Measurements from ENCODE around the gene CEPT1.
"Not testable (repeated sequence)": the region's sequence is repeated elsewhere in the genome, so short reads cannot be mapped to it uniquely, and the experiment has no call there.

Gene CEPT1

GRCh38 chr1:111139956-111140679 lies at the start of gene CEPT1, which contains the start of gene DRAM2:
CEPT1 (plus strand) TSS chr1:111140223; CDS start chr1:111147715, 7,492 bp downstream.
DRAM2 (minus strand) TSS chr1:111140093; CDS start chr1:111131554, 8,539 bp downstream.
- TF ChIP-seq CTCF (conservative IDR thresholded peaks at IDR 0.05; ENCODE audit: control insufficient read depth, insufficient read depth, low read depth, low read length): no peak
- peak within 1 kb of the TSS; percentile 75 for H3K4me3 ChIP-seq (ENCODE audit: control insufficient read depth, low read depth, low read length)
- DNase-seq (ENCODE audit: low read depth): peak; percentile 95

DNA sequence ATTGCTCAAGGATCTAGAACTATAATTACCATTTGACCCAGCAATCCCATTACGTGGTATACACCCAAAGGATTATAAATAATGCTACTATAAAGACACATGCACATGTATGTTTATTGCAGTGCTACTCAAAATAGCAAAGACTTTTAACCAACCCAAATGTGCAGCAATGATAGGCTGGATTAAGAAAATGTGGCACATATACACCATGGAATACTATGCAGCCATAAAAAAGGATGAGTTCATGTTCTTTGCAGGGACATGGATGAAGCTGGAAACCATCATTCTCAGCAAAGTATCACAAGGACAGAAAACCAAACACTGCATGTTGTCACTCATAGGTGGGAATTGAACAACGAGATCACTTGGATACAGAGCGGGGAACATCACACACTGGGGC lies 44.6 kb upstream of the CEPT1 start:
- not testable (repeated sequence) for DNase-seq (ENCODE audit: low read depth)

GRCh38 chr1:111097356-111098099 lies 42.5 kb upstream of the CEPT1 start:
- DNase-seq (ENCODE audit: low read depth): no peak
- TF ChIP-seq CTCF (conservative IDR thresholded peaks at IDR 0.05; ENCODE audit: control insufficient read depth, insufficient read depth, low read depth, low read length): no peak
- H3K4me3 ChIP-seq (ENCODE audit: control insufficient read depth, low read depth, low read length): no peak overlapping the region

More for the DNA sequence above, 44.6 kb upstream of the CEPT1 start:
- not testable (repeated sequence) for H3K4me3 ChIP-seq (ENCODE audit: control insufficient read depth, low read depth, low read length)

GRCh38 chr1:111099289-111099688 lies 40.7 kb upstream of the CEPT1 start:
- no peak overlapping the region for H3K4me3 ChIP-seq (ENCODE audit: control insufficient read depth, low read depth, low read length)
- no peak for TF ChIP-seq CTCF (conservative IDR thresholded peaks at IDR 0.05; ENCODE audit: control insufficient read depth, insufficient read depth, low read depth, low read length)
- no peak for DNase-seq (ENCODE audit: low read depth)

GRCh38 chr1:111101854-111102642 lies 38.0 kb upstream of the CEPT1 start:
- no peak overlapping the region for H3K4me3 ChIP-seq (ENCODE audit: control insufficient read depth, low read depth, low read length)
- TF ChIP-seq CTCF (conservative IDR thresholded peaks at IDR 0.05; ENCODE audit: control insufficient read depth, insufficient read depth, low read depth, low read length): no peak
- no peak for DNase-seq (ENCODE audit: low read depth)

- TF ChIP-seq CTCF (conservative IDR thresholded peaks at IDR 0.05; ENCODE audit: control insufficient read depth, insufficient read depth, low read depth, low read length): no peak
- DNase-seq (ENCODE audit: low read depth): no peak
- no peak overlapping the region for H3K4me3 ChIP-seq (ENCODE audit: control insufficient read depth, low read depth, low read length)
These were observed 35.0 kb upstream of the CEPT1 start for GRCh38 chr1:111104981-111105380.

Measured in fibroblast of mammary gland (primary cell).